ENCODE results near the gene GNLY.
"Not testable (repeated sequence)": the region's sequence is repeated elsewhere in the genome, so short reads cannot be mapped to it uniquely, and the experiment has no call there.

Gene GNLY

GRCh38 chr2:85665264-85665937 lies 28.8 kb upstream of the GNLY start:
- no peak for DNase-seq (ENCODE audit: low spot score)

GRCh38 chr2:85666016-85666415 lies 28.1 kb upstream of the GNLY start:
- no peak for DNase-seq (ENCODE audit: low spot score)

GRCh38 chr2:85666435-85667316 lies 27.5 kb upstream of the GNLY start:
- no peak for DNase-seq (ENCODE audit: low spot score)

- DNase-seq (ENCODE audit: low spot score): no peak
These were observed 26.6 kb upstream of the GNLY start for GRCh38 chr2:85667561-85668008.

- no peak for DNase-seq (ENCODE audit: low spot score)
These were observed 25.9 kb upstream of the GNLY start, which contains the start of gene SFTPB for GRCh38 chr2:85668009-85668856. Gene SFTPB (minus strand): TSS chr2:85668199. CDS start chr2:85668183, 16 bp downstream.

GRCh38 chr2:85668857-85669142 lies 25.4 kb upstream of the GNLY start:
- DNase-seq (ENCODE audit: low spot score): no peak

GRCh38 chr2:85669549-85669948 lies 24.6 kb upstream of the GNLY start:
- no peak for DNase-seq (ENCODE audit: low spot score)

- DNase-seq (ENCODE audit: low spot score): not testable (repeated sequence)
These were observed 23.7 kb upstream of the GNLY start for GRCh38 chr2:85670416-85670815.

GRCh38 chr2:85672456-85672855 lies 21.7 kb upstream of the GNLY start:
- DNase-seq (ENCODE audit: low spot score): no peak

- DNase-seq (ENCODE audit: low spot score): no peak
These were observed 20.3 kb upstream of the GNLY start for GRCh38 chr2:85673716-85674375.

- no peak for DNase-seq (ENCODE audit: low spot score)
These were observed 19.7 kb upstream of the GNLY start for GRCh38 chr2:85674417-85674816.

GRCh38 chr2:85675427-85675826 lies 18.7 kb upstream of the GNLY start:
- no peak for DNase-seq (ENCODE audit: low spot score)

GRCh38 chr2:85675866-85676548 lies 18.2 kb upstream of the GNLY start:
- DNase-seq (ENCODE audit: low spot score): peak; percentile 12

GRCh38 chr2:85678377-85678776 lies 15.8 kb upstream of the GNLY start:
- peak; percentile 10 for DNase-seq (ENCODE audit: low spot score)

GRCh38 chr2:85678794-85679672 lies 15.1 kb upstream of the GNLY start:
- peak; percentile 81 for DNase-seq (ENCODE audit: low spot score)

GRCh38 chr2:85680707-85681371 lies 13.3 kb upstream of the GNLY start:
- no peak for DNase-seq (ENCODE audit: low spot score)

GRCh38 chr2:85681372-85681763 lies 12.8 kb upstream of the GNLY start:
- no peak for DNase-seq (ENCODE audit: low spot score)

- no peak for DNase-seq (ENCODE audit: low spot score)
These were observed 12.4 kb upstream of the GNLY start for GRCh38 chr2:85681776-85682175.

- no peak for DNase-seq (ENCODE audit: low spot score)
These were observed 11.8 kb upstream of the GNLY start for GRCh38 chr2:85682378-85682777.

GRCh38 chr2:85684380-85684779 lies 9.8 kb upstream of the GNLY start:
- DNase-seq (ENCODE audit: low spot score): no peak
